GM19240 (cell line): ENCODE results near the gene ZNF491.
A peak's percentile ranks its signal among the peaks of the same experiment; 100 is the strongest.
"Not testable (repeated sequence)": the region's sequence is repeated elsewhere in the genome, so short reads cannot be mapped to it uniquely, and the experiment has no call there.

Experiments used
- DNase-seq: peaks from one replicate; pipeline ENCODE4 v3.0.0; 2011; ENCODE audit warnings: low spot score; ENCODE audit not compliant: insufficient read length

The ZNF491 gene

DNA sequence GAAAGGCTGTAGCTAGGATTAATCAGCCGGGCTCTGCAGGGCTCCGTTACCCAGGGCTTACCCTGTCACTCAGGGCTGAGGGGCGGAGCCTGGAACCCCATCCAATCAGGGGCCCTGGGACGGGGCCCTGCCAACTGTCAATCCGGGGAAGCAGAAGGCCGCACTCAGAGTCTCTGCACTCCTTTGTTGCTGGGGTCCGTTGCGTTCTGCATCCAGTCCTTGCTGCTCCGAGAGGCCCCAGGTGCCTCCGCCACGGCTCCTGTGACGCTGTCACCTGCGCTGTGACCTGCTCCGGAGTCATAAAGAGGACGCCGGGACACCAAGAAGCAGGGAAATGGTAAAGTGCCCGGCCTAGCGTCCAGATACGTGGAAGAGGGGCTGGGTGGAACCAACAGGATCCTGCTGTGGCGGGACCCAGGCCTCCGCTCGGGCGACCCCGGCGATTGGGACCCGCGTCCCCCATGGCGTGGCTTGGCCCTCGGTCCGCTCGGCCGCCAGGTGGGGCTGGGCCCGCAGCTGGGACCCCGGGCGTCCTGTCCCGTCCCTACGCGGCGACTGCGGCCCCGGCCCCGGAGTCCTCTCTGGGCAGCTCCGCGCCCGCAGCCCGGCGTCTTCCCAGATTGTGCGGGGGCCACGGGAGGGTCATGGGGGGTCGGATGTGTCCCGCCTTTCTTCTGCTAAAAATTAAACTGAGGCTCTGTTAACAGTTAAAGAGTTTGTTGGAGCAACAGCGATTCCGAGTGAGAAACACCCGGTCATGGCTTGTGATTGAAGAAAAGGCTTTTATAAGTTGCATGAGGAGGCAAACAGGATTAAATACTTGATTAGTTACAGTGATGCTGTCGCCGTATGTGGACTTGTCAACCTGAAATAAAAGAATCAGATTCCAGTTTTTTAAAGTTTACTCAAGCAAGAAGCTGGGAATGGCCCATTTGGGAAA lies at the start of gene ZNF491:
Gene ZNF491, plus strand, starts transcription at position 133 of the 940 bp plus-strand sequence. CDS start 7,431 bp downstream, outside the sequence.
- peak; percentile 90 for DNase-seq

DNA sequence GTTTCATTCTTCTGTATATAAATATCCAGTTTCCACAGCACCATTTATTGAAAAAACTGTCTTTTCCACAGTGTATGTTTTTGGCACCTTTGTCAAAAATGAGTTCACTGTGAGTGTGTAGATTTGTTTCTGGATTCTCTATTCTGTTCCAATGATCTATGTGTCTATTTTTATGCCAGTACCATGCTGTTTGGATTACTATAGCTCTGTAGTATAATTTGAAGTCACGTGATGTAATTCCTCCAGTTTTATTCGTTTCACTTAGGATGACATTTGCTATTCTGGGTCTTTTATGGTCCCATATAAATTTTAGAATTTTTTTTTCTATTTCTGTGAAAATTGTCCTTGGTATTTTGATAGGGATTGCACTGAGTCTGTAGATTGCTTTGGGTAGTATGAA lies 48.6 kb upstream of the ZNF491 start:
- DNase-seq = no peak

- DNase-seq = no peak
Measured at GRCh38 chr19:11752244-11752736, 46.0 kb upstream of the ZNF491 start.

DNA sequence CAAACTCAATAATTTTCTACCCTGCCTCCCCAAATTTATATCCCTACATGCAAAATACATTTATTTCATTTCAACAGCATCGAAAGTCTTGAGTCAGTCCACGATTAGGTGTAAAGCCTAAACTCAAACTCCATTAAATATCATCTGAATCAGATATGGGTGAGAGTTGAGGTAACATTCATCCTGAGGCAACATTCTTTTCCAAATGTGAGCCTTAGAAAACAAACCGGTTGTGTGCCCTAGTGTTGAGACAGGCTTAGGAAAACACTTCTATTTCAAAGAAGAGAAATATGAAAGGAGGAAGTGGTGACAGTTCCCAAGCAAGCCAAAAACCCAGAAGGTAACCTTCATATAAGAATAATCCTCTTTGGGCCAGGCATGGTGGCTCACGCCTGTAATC lies 43.7 kb upstream of the ZNF491 start:
- DNase-seq = no peak

DNA sequence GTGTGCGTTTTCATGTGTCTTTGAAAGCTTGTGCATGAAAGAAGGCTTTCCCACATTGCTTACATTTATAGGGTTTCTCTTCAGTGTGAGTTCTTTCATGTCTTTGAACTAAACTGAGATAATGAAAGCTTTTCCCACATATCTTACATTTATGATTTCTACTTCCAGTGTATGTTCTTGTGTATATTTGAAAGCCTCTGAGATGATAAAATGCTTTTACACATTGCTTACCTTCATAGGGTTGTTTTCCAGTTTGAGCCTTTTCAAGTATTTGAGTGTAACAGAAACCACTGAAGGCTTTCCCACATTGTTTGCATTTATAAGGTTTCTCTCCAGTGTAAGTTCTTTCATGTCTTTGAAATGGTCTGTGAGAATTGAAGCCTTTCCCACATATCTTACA lies 41.4 kb upstream of the ZNF491 start:
- no peak for DNase-seq

GRCh38 chr19:11759805-11760204 lies 38.5 kb upstream of the ZNF491 start:
- DNase-seq = no peak

DNA sequence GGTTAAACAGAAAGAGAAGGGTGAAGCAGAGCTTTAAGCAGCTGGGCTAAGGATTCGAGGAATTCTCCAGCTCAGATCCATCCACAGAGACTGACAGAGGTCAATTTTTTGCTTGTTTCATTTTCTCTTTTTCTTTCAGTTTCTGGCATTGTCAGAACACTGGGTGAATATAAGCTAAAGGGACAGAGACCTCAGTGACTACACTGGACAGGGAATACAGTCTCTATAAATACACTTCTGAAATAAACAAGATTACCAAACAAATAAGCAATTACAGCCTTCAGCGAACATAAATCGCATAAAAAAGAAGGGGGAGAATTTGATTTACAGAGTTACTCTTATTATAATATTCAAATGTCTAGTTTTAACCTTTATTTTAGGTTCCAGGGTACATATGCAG lies 35.2 kb upstream of the ZNF491 start:
- DNase-seq = no peak

DNA sequence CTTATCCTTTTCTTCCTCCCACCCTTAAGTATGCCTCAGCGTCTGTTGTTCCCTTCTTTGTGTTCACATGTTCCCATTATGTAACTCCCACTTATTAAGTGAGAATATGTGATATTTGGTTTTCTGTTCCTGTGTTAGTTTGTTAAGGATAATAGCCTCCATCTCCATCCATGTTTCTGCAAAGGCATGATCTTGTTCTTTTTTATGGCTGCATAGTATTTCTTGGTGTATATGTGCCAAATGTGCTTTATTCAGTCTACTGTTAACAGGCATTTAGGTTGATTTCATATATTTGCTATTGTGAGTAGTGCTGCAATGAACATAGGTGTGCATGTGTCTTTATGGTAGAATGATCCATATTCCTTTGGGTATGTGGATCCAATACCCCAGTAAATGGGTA lies 34.7 kb upstream of the ZNF491 start:
- DNase-seq = no peak

- DNase-seq = peak; percentile 72
Measured at GRCh38 chr19:11766597-11767591, 31.4 kb upstream of the ZNF491 start, which contains the start of gene ZNF441. ZNF441 (plus strand) TSS chr19:11767000; CDS start chr19:11767194, 194 bp downstream.

DNA sequence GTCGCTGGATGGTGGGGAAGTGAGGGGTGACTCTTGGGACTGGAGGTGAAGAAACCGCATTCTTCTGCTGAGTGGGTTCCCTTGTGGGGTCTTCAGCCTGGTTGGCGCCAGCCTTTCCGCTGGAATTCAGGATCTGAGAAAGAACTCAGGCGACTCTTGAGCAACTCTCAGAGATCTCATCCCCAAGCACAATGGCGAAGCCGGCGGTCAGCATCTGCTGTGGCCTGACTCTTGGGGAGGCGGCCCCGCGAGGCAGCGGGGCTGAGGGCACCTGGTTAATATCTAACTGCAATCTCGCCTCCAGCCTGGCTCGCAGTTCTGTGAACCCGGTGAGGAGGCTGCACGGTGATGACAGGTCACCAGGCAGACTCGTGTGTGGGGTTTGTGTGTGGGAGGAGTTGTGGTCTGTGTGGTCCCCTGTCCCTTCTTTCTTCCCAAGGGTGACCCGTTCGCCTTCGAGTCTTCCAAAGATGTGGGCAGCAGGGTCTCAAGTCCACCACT lies 30.6 kb upstream of the ZNF491 start:
- DNase-seq = peak; percentile 5

DNA sequence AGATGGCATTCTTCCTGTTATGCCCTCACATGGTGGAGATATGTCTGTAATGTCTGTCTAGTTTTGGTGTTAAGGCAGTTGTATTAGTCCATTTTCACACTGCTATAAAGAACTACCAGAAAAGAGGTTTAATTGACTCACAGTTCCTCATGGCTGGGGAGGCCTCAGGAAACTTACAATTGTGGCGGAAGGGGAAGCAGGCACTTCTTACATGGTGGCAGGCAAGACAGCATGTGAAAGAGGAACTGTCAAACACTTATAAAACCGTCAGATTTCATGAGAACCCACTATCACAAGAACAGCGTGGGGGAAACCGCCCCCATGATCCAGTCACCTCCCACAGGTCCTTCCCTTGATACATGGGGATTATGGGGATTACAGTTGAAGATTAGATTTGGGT lies 28.3 kb upstream of the ZNF491 start:
- no peak for DNase-seq

- not testable (repeated sequence) for DNase-seq
Measured at GRCh38 chr19:11771520-11771919, 26.8 kb upstream of the ZNF491 start.

- DNase-seq = not testable (repeated sequence)
Measured at GRCh38 chr19:11776669-11777068, 21.7 kb upstream of the ZNF491 start.

GRCh38 chr19:11780431-11781020 lies 17.8 kb upstream of the ZNF491 start:
- DNase-seq = no peak

DNA sequence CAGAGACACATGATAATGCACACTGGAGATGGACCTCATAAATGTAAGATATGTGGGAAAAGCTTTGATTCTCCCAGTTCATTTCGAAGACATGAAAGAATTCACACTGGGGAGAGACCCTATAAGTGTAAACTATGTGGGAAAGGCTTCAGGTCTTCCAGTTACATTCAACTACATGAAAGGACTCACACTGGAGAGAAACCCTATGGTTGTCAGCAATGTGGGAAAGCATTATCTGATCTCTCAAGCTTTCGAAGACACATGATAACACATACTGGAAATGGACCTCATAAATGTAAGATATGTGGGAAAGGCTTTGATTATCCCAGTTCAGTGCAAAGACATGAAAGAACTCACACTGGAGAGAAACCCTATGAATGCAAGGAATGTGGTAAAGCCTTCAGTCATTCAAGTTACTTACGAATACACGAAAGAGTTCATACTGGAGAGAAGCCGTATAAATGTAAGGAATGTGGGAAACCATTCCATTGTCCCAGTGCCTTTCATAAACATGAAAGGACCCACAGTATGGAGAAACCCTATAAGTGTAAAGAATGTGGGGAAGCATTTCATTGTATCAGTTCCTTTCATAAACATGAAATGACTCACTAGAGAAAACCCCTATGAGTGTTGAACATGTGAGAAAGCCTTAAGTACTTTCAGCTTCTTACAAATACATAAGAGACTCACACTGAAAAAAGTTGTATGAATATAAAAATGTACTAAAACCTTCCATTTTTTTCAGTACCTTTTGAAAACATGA lies 16.8 kb upstream of the ZNF491 start:
- DNase-seq = no peak

DNA sequence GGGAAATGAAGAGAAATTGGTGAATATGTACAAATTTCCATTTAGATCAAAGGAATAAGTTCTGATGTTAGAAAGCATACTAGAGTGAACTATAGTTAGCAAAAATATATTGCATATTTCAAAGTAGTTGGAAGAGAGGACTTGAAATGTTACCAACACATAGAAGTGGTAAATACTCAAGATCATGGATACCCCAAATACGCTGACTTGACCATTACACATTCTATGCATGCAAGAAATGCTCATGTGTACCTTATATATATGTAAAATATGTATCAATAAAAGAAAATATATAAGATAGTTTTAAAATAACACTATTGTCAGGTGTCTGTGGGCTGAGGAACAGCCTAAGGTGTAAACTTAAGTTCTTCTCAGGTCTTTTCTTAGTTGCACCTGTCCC lies 14.6 kb upstream of the ZNF491 start:
- DNase-seq = no peak

- DNase-seq = no peak
Measured at GRCh38 chr19:11784356-11784755, 14.0 kb upstream of the ZNF491 start.

- DNase-seq = no peak
Measured at GRCh38 chr19:11787536-11787935, 10.8 kb upstream of the ZNF491 start.

DNA sequence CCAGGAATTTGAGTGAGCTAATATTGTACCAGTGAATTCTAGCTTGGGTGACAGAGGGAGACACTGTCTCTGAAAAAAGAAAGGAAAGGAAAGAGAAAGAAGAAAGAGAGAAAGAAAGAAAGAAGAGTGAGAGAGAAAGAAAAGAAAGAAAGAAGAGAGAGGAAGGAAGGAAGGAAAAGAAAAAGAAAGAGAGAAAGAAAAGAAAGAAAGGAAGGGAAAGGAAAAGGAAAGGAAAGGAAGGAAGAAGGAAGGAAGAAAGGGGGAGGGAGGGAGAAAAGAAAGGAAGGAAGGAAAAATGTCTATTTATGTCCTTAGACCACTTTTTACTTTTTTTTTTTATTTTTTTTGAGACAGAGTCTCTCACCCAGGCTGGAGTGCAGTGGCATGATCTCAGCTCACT lies 5.4 kb upstream of the ZNF491 start:
- DNase-seq = no peak

GRCh38 chr19:11797491-11797890 lies 832 bp upstream of the ZNF491 start:
- peak; percentile 66 for DNase-seq
